Measurements from ENCODE around the gene ATP5F1D.

ATP5F1D gene

DNA sequence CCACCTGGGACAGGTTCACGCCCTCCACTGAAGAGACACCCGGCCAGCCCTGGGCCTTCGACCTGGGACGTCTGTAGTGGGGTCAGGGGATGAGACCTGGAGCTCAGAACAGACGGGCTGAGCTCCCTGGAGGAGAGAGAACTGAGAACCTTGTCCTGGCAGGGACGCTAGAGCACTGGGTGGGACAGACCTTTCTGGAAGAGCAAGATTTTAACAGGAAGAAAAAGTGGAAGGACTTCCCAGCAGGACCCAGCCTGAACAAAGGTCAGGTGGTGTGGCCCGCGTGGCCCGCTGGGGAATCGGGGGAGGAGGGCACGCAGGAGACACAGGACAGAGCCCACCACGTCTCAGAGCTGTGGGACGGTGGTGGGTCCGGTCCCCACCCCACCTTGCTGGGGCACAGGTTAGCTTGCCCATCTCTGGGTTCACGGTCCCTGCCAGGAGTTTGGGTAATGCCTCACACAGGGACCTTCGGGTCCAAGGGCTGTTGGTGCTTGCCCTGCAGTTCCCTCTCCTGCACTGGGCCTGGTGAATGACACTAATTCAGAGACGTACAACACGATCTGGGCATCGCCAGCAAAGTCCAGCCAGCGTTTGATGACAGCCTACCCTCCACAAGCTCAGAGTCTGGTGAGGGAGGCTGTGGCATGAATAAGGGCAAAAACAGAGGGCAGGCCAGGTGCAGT, 42.9 kb downstream of the ATP5F1D start:
- no peak overlapping the region for H3K4me3 ChIP-seq (replicated peaks; ENCODE audit: low read depth, low read length)
- TF ChIP-seq CTCF (IDR thresholded peaks at IDR 0.05; ENCODE audit: low read depth, low read length, missing control alignments) = no peak
- DNase-seq (ENCODE audit: extremely low read depth, low read depth) = no peak

DNA sequence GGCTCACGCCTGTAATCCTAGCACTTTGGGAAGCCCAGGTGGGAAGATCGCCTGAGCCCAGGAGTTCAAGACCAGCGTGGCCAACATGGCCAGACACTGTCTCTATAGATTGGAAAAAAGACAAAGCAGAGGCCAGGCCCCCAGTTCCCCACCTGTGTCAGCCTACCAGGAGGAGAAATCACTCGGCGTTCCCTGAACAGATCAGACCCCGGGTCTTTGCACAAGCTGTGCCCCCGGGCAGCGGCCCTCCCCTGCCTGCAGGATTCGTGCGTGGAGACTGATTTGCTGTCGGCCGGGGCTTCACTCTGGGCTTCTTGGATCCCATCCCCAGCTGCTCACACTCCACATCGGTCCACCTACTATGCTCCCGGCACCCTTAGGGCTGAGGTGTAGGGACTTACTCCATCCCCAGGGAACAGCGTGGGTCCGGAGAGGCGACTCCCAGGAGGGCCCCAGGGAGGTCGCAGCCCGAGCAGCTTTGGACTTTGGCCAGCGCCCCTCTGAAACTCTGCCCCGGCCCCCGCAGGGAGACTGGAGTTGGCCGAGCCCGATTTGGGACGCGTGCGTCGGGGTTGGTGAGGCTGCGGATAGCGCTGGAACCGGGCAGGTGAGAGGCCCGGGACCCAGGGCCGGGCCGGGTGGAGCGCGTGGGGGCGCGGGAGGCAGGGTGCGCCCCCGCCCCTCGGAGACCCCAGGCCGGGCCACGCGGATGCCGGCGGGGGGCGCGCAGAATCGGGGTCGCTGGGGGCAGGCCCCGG, 43.6 kb downstream of the ATP5F1D start:
- no peak overlapping the region for H3K4me3 ChIP-seq (replicated peaks; ENCODE audit: low read depth, low read length)
- DNase-seq (ENCODE audit: extremely low read depth, low read depth) = no peak
- no peak for TF ChIP-seq CTCF (IDR thresholded peaks at IDR 0.05; ENCODE audit: low read depth, low read length, missing control alignments)

- TF ChIP-seq CTCF (IDR thresholded peaks at IDR 0.05; ENCODE audit: low read depth, low read length, missing control alignments) = no peak
- no peak for DNase-seq (ENCODE audit: extremely low read depth, low read depth)
- no peak within 1 kb of the TSS for H3K4me3 ChIP-seq (replicated peaks; ENCODE audit: low read depth, low read length)
Observed at GRCh38 chr19:1285737-1286360, 44.3 kb downstream of the ATP5F1D start, which contains the start of gene EFNA2. EFNA2 (plus strand) TSS chr19:1285873; CDS start chr19:1286169, 296 bp downstream.

GRCh38 chr19:1286487-1287353, 45.2 kb downstream of the ATP5F1D start:
- DNase-seq (ENCODE audit: extremely low read depth, low read depth) = no peak
- no peak overlapping the region for H3K4me3 ChIP-seq (replicated peaks; ENCODE audit: low read depth, low read length)
- no peak for TF ChIP-seq CTCF (IDR thresholded peaks at IDR 0.05; ENCODE audit: low read depth, low read length, missing control alignments)

GRCh38 chr19:1287354-1288225, 46.0 kb downstream of the ATP5F1D start:
- no peak for TF ChIP-seq CTCF (IDR thresholded peaks at IDR 0.05; ENCODE audit: low read depth, low read length, missing control alignments)
- DNase-seq (ENCODE audit: extremely low read depth, low read depth) = no peak
- no peak overlapping the region for H3K4me3 ChIP-seq (replicated peaks; ENCODE audit: low read depth, low read length)
